HG03457 (cell line): ENCODE data around the gene WNT3A.
"Not testable (repeated sequence)": the region's sequence is repeated elsewhere in the genome, so short reads cannot be mapped to it uniquely, and the experiment has no call there.

Experiments
- ATAC-seq: cut with Tn5 transposase; IDR thresholded peaks from one replicate; pipeline ENCODE4 v1.9.1; 2021; ENCODE audit warnings: moderate number of reproducible peaks; ENCODE audit not compliant: unreplicated experiment

Gene WNT3A

GRCh38 chr1:228011721-228012311 is 5.0 kb downstream of the WNT3A start:
- no peak for ATAC-seq

DNA sequence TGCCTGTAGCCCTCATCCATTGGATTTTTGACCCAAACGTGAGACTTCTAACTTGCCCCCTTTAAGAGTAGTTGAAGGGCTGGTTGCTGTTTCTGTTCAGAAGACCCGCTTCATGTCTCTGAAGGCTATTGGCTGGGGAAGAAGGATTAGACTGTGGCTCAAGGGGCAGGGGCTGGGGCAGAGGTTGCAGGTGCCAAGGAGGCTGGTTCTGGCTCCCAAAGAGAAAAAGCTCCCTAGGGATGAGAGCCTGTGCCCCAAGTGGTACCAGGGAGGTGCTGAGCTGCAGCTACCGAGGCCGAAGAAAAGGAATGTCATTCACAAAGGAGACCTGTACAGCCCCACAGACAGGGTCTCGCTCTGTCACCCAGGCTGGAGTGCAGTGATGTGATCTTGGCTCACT is 5.8 kb downstream of the WNT3A start:
- ATAC-seq = no peak

DNA sequence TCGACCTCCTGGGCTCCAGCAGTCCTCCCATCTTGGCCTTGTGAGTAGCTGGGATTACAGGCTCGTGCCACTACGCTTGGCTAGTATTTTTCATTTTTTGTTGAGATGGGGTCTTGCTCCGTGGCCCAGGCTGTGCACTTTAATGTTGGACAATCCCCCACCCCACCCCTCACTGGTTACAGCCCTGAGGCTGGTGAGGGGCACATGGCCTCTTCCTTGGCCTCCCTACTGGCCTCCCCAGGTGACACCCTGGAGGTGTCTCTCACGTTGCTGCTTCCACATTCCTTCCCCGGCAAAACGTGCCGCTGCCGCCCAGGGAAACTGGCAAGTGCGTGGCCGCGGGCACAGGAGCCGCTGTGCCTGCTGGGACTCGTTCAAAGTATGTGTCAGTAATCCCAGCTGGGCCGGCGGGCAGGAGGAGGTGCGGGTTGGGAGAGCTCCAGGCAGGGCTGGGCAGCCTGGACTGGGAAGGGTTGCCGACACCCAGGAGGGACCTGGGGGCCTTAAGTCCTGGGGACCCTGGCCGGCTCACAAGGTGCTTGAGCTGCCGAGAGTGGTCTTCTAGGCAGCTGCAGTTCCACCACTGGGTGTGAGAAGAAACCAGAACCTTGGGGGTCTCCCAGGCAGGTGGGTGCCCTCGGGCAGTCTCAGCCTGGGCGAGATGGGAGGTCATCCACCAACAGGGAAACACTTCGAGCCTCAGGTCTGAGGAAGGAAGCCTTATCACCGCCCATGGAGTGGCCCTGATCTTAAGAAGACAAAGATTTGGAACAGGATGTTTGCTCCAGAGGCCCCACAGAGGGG is 6.5 kb downstream of the WNT3A start:
- no peak for ATAC-seq

DNA sequence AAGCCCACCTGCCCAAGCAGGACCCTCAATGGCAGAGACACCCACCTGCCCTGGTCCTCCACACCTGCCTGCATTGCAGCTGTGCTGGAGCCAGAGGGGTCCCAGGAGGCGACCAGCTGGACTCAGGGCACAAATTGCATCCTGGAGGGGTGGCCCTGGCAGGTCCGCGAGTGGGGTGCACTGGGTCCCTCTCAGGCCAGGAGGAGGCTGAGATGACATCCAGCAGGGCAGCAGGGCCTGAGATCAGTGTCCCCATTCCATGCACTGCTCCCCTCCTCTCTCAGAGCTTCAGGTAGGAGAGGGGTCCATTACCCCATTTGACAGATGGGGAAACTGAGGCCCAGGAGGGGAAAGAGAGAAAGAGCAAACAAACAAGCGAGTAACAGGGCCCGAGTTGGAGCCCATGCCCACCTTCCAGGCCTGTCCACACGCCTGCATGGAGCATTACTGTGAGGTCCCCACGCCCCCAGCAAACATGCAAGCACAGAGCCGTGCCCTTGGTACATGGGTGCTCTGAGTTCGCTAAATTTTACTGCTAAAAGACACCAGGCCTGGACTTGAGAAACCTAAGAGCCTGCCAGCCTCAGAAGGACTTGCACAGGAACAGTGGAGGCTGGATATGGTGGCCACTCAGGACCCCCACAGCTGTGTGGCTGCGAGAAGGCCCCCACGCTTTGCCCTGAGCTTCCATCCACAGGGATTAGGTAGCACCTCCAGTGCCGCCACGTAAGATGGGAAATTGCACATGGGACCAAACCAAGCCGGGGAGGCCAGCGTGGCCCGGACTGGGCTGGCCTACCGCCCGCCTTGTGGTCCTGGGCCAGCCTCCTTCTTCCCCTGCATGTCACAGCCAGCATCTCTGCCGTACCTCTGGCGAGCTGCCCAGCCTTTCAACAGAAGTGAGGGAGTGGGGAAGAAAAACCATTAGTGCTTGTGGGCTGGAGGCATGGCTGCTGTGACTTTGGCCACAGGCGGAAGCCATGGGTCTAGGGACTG is 7.4 kb downstream of the WNT3A start:
- no peak for ATAC-seq

DNA sequence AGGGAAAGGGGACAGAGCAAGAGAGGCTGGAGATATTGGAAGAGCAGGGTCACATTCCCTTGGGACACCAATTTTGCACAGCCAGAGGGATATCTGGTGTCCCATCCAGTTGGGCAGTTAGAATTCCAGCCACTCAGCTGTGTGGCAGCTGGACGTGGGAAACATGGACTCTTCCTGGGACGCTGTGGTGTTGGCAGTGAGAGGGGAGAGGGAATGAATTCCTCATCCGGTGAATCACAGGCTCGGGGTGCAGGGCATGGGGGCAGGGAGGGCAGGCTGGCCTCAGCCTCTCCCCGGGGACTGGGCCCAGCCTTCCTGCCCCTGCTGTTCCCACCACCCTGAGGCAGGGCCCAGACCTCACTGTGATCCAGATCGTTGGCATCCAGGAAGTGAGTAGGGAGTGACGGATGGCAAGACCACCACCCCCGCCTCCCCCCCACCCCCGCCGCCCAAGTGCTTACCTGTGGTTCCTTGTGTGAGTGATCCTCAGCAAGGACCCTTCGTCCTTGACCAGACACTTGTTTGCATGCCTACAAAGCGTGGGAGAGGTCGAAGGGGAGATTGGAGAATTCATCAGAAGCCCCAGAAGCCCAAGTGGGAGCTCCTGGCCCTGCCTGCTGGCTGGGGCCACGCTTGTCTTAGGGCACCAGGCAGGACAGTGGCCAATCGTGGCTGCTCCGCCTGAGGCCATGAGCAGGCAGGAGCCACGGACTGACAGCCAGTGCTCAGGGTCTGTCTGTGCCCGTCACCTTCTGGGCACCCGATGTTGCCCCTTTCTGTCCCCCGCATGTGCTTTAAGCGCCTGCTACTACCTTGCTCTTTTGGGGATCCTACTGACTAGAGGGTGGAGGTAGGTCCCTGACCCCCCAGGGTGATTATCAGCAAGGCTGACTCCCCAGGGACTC is 8.7 kb downstream of the WNT3A start:
- ATAC-seq = no peak

DNA sequence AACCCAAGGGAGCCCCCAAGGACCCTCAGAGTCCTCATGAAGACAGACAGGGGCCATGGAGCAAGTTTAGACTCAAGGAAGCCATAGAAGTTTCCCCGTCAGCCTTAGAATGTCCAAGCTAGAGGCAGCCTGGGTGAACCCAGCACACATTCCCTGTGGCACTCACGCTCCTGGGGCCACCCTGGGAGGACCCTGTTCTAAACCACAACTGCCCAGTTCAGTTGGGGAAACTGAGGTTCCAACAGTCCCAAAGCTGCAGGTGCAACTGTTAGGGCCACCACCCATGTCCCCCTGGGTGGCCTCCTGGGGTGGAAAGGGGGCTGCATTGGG is 9.3 kb downstream of the WNT3A start:
- ATAC-seq = no peak

- no peak for ATAC-seq
Observed at GRCh38 chr1:228016653-228017355, 10.0 kb downstream of the WNT3A start.

GRCh38 chr1:228017356-228018124 is 10.7 kb downstream of the WNT3A start:
- no peak for ATAC-seq

- ATAC-seq = no peak
Observed at GRCh38 chr1:228018125-228018398, 11.3 kb downstream of the WNT3A start.

DNA sequence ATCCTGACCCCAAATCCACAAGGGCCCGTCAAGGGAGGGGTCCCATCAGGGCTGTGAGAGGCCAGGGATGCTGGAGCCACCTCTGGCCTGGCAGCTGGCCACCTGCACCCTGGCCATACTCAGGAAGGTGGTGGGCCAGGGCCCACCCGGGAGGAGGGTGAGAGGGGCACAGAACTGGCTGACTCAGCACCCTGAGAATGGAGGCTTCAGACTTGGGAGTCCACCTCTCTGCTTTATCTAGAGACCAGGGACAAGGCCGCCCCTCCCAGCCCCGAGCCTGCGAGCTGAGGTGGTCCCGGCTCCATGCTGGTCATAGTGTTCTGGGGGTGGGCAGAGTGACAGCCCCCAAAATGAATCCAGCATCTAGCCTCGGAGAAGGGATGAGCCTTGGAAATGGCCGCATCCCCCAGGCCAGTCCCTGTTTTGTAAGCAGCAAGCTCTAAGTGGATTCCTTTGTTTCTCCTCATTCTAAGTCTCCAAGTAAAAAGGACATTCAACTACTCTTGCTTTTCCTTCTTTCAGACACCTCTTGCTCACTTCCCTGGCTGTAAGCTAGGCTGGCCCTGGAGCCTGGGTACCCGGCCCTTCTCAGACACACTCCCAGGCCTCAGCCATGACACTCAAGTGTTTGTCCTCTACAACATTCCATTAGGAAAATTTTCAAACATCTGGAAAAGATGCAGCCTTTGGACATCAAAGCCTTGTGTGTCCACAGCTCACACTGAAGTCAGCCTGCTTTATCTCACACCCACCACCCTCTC is 12.3 kb downstream of the WNT3A start:
- ATAC-seq = no peak

DNA sequence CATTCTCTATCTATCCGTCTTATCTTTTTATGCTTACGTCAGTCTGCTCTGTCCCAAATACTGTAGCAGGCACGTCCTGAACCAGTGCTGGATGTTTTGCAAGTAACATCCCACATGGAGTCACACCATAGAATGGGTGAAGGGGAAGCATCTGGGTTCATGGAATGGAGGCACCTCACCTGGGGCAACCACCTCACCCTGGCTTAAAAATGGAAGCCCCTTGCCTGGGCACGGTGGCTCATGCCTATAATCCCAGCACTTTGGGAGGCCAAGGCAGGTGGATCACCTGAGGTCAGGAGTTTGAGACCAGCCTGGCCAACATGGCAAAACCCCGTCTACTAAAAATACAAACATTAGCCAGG is 12.9 kb downstream of the WNT3A start:
- not testable (repeated sequence) for ATAC-seq

GRCh38 chr1:228020686-228021354 is 14.0 kb downstream of the WNT3A start:
- ATAC-seq = no peak

GRCh38 chr1:228021355-228022030 is 14.7 kb downstream of the WNT3A start:
- no peak for ATAC-seq

DNA sequence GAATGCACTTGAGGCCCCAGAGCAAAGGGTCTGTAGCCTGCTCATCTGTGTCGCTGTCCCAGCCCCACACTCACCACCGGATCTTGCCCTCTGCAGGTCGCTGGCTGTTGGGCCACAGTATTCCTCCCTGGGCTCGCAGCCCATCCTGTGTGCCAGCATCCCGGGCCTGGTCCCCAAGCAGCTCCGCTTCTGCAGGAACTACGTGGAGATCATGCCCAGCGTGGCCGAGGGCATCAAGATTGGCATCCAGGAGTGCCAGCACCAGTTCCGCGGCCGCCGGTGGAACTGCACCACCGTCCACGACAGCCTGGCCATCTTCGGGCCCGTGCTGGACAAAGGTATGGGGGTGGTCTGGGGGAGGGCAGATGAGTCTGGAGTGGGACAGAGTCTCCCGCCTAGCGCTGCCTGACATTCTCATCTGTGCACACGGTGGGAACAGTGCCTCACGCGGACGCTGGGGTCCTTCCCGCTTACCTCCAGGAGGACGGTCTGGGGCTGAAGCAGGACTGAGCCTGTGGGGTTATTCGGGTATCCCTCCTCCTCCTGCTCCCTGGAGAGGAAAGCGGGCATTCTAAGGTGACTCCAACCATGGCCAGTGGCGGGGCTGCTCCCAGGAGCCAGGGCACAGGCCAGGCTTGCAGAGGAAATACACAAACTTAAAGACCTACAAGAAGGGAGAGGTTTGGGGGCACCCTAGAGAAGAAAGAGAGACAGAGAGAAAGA is 15.9 kb downstream of the WNT3A start:
- ATAC-seq = no peak

GRCh38 chr1:228023294-228023639 is 16.5 kb downstream of the WNT3A start:
- no peak for ATAC-seq

DNA sequence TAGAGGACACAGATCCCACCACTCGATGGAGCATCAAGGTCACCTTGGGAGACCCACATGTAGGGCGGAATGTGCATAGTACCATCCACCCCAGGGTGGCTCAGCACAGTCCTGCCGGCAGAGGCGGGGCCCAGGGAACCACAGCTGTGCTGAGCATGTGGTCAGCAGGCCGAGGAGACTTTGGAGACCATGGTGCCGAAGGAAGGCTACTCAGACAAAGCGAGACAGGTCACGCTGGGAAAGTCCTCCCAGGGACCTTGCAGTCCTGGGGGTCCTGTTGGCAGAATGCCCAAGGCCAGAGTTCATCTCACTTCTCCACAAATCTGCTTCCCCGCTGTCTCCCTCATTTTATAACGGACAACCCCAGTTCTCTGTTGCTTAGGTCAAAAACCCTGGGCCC is 22.5 kb downstream of the WNT3A start:
- no peak for ATAC-seq
